Skeletal muscle cell (primary cell): ENCODE data around the gene DMBX1.

Experiments used
- DNase-seq: peaks from one replicate; pipeline ENCODE4 v3.0.0-alpha.2; 2010; ENCODE audit warnings: low read depth
- H3K4me3 ChIP-seq: 2 replicates; pipeline ENCODE4 v1.5.1; 2011; ENCODE audit warnings: low read depth, mild to moderate bottlenecking, control low read depth, low read length, moderate library complexity

The DMBX1 gene

DNA sequence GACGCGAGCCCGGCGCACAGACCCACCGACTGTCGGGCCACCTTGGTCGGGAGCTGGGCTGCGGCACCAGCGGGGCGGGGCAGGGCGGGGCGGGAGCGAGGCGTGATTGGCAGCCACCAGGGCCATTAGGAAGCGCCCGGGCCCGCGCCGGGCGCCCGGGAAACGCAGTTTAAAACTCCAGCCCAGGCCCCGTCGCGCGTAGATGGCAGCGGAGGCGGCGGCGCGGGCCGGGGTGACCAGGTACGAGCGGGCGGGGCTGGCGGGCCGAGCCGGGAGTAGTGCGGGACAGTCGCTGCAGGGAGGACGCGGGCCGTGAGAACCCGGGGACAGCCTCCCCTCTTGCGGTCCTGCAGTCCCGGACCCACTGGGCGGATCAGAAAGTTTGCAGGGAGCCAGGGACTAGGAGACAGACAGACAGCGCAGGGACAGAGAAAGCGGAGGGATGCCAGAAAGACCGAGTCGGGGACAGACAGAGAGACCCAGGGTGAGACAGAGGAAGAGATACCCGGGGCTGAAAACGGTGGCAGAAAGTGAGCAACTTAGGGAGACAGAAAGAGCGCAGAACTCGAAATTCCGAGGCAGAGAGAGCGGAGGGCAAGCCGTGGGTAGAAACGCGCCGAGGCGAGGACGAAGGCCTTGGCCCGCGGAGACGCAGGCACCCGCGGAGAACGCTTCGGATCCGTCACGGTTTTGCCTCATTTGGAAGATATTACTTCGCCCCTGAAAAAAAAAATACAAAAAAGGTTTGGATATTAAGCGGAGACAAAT is at the start of gene DMBX1:
TSS of gene DMBX1 (plus strand) at position 199 of the 768 bp plus-strand sequence. CDS start 17,175 bp downstream, outside the sequence.
- DNase-seq: no peak
- H3K4me3 ChIP-seq: peak within 1 kb of the TSS; percentile 3

GRCh38 chr1:46440478-46440877 is 49.2 kb upstream of the DMBX1 start:
- DNase-seq: no peak
- H3K4me3 ChIP-seq: no peak overlapping the region

GRCh38 chr1:46442317-46443161 is 47.1 kb upstream of the DMBX1 start:
- DNase-seq: peak; percentile 16
- peak overlapping the region; percentile 35 for H3K4me3 ChIP-seq

DNA sequence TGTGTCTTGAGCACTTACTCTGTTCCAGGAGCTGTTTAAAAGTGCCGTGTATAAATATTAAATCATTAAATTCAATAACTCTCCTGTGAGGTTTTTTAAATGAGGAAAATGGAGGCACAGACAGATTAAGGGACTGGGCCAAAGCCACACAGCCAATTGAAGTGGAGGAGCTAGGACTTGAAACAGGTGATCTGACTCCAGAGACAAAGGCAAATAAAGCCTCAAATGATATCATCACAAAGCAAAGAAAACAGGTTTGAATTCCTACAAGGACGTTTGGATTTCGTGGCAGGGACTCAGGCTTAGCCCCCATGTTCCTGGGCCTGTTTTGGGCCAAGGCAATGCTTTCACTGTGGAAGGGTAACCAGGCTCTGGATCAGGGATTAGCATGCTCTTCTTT is 45.2 kb upstream of the DMBX1 start:
- DNase-seq: no peak
- H3K4me3 ChIP-seq: no peak overlapping the region

DNA sequence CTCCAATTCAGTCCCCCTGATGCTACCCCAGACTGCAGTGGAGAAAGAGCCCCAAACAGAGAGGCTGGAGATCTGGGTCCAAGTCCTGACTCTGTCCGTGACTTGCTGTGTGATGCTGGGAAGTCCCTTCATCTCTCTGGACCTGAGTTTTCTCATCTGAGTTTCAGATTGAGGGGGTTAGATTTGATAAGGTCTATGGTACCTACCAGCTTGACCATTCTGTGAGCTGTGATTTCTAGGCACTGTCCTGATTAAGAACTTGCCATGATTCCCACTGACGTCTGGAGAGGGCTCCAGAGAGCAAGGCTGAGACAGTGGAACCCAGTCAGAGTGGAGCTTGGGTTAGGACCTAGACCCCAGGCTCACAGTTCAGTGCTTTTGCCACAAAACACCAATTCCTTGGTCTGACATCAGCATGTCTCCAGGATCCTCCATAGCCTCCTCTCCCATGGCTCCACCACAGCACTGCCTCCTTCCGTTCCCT is 43.8 kb upstream of the DMBX1 start:
- H3K4me3 ChIP-seq: no peak overlapping the region
- no peak for DNase-seq

- no peak overlapping the region for H3K4me3 ChIP-seq
- peak; percentile 6 for DNase-seq
Measured at GRCh38 chr1:46446646-46447498, 42.8 kb upstream of the DMBX1 start.

GRCh38 chr1:46447499-46448108 is 42.0 kb upstream of the DMBX1 start:
- no peak overlapping the region for H3K4me3 ChIP-seq
- DNase-seq: no peak

DNA sequence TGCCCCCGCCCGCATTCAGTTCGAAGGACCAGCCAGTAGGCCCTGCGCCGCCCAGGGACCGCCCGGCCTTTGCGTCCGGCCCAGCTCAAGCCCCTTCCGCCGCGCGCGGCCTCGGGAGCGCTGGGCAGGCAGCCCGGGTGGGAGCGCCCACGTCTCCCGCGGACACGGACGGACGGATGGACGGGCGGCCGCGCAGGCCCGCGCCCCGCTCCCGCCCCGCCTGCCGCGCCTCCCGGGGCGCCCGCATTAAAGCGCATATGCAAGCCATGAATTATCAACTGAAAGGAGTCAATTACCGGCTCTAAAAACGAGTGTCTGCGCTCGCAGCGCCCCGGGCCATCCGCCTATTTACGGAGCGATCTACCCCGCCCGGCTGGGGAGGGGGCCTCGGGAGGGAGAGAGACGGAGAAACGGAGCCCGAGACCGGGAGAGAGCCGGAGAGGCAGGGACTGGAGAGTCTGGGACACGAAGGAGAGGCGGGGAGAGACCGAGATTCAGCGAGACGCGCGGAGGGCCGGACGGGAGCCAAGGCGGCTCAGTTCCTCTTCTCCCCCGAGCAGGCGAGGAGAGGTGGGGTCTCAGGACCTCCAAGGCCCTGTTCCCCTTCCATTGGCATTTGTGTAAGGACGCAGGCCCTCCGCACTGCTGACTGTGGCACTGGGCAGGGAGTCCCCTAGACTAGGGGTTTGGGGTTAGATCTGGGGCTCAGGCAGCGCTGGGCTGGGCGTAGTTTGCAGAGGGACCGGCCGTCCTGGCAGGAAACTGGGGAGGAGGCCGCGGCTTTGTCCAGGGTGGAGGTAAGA is 41.3 kb upstream of the DMBX1 start:
- peak overlapping the region; percentile 29 for H3K4me3 ChIP-seq
- no peak for DNase-seq

GRCh38 chr1:46449223-46450159 is 40.1 kb upstream of the DMBX1 start:
- no peak for DNase-seq

GRCh38 chr1:46450160-46450517 is 39.5 kb upstream of the DMBX1 start:
- H3K4me3 ChIP-seq: no peak overlapping the region
- DNase-seq: no peak

More at GRCh38 chr1:46449223-46450159, 40.1 kb upstream of the DMBX1 start:
- H3K4me3 ChIP-seq: no peak overlapping the region

DNA sequence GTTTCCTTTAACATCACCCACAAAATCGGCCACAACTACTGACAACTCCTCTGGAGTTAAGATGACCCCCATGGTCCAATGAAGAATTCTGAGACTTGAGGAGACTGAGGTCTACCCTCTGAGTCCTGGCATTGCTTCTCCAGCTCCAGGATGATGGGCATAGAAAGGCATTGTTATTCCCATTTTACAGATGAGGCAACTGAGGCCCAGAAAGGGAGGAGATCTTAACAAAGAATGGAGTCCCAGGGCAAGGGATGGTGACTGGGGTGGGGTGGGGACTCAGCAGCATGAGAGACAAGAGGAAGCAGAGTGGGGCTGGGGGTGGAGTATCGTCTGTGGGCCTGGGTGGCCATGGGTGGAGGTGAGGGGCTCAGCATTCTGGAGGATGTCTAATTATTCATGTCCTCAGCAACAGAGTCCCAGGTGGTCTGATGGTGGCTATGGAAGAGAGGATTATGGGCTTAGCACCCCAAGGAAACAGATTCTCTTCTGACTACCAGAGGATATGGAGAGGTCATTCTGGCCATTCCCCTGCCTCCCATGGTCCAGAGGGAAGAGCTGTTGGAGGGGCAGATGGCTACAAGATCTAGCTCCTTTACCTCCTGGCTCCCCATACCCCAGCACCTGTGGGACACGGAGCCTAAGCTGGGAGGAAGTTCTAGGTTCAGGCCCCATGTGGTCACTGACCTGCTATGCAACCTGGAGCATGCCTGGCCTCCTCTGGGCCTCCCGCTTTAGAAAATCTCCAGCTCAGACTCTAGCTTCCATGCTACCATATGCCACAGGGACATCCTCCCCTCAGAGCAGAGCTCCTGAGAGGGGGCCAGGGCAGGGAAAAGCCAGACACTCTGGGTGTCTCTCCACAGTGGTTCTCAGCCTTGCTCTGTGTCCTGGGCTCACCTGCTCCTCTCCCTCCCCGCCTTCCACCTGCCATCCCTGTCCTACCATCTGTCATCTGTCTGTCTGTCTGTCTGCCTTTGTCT is 37.4 kb upstream of the DMBX1 start:
- H3K4me3 ChIP-seq: no peak overlapping the region
- no peak for DNase-seq

DNA sequence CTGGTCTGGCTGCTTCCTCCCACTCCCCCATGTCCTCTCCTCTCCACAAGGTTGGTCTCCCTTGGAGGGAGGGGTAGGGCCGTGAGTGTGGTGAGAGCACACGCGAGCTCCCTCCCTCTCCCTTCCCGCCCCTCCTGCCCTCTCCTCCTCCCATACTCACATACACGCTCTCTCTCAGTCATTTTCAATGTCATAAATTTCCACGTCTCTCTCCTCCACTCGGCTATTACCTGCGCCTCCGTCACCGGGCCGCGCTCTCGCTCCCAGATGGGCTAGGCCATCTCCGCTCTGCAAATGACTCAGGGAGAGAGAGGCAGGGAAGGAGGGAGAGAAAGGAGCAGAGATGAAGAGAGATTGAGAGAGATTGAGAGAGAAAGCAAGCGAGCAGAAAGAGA is 36.7 kb upstream of the DMBX1 start:
- DNase-seq: no peak
- no peak overlapping the region for H3K4me3 ChIP-seq

- H3K4me3 ChIP-seq: no peak overlapping the region
Measured at GRCh38 chr1:46453449-46453848, 36.2 kb upstream of the DMBX1 start.

GRCh38 chr1:46455951-46456350 is 33.7 kb upstream of the DMBX1 start:
- no peak for DNase-seq
- no peak overlapping the region for H3K4me3 ChIP-seq

More at GRCh38 chr1:46453449-46453848, 36.2 kb upstream of the DMBX1 start:
- no peak for DNase-seq

GRCh38 chr1:46456411-46456963 is 33.1 kb upstream of the DMBX1 start:
- no peak overlapping the region for H3K4me3 ChIP-seq
- DNase-seq: no peak

DNA sequence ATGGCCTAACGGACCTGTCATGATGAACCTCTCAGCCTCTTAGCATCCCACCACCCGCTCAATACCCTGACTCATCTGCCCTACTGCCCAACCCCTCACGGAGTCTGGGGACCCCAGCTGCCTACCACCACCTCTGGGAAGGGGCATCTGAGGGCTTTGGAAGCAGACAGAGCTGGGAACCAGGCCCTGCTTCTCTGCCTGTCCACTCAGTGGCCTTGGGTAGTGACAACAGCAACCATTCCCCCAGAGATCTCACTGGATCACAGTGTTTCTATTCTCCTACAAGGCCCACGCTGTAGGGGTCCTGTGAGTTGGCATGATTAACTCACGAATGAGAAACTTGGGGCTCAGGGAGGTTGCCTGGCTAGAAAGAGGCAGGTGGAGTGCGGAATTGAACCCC is 32.5 kb upstream of the DMBX1 start:
- no peak overlapping the region for H3K4me3 ChIP-seq
- no peak for DNase-seq
